Measurements from ENCODE around the gene ENSA. TPM values are rescaled to one million over a fixed set of nuclear protein-coding genes. Genes with fewer than 3 reads are reported as not detected.
"Not testable (repeated sequence)": the region's sequence is repeated elsewhere in the genome, so short reads cannot be mapped to it uniquely, and the experiment has no call there.

The ENSA gene
- total RNA-seq, 4 donors from 2014 or later, result 110 to 212 (median 141) TPM

GRCh38 chr1:150649441-150650075 is 20.1 kb upstream of the ENSA start:
- Histone ChIP-seq H3K4me3 (no peak overlapping the region), H3K36me3 (peaks cover 14 to 64% (median 39%) of the 10 kb centered on the region in 4 donors), H3K27me3 (no peaks in the 10 kb centered on the region), H3K27ac (replicated peaks in 1 of 4) (no peak overlapping the region), H3K4me1 (peaks cover 0 to 16% (median 2%) of the 10 kb centered on the region in 4 donors), H3K9me3 (no peaks in the 10 kb centered on the region)
- DNase-seq (ENCODE audit: extremely low spot score), result no peak
- no peak for TF ChIP-seq POLR2AphosphoS5 (IDR thresholded peaks at IDR 0.05)
- no peak for TF ChIP-seq EP300 (IDR thresholded peaks at IDR 0.05)
- no peak for TF ChIP-seq CTCF (IDR thresholded peaks at IDR 0.05)
- no peak for TF ChIP-seq POLR2A (IDR thresholded peaks at IDR 0.05; ENCODE audit: low read depth)
- intact Hi-C loops (cut with DNase I), result no loop called here
- WGBS, result 98% methylated on average over 5 of the region's 5 CpGs

- DNase-seq (ENCODE audit: extremely low spot score), result no peak
- Histone ChIP-seq H3K4me1 (no peaks in the 10 kb centered on the region), H3K27me3 (no peaks in the 10 kb centered on the region), H3K9me3 (no peaks in the 10 kb centered on the region), H3K4me3 (no peak overlapping the region), H3K36me3 (peaks cover 3 to 22% (median 13%) of the 10 kb centered on the region in 4 donors), H3K27ac (replicated peaks in 1 of 4) (no peak overlapping the region)
- 80% methylated on average over 4 of the region's 4 CpGs for WGBS
- intact Hi-C loops (cut with DNase I), result no loop called here
- TF ChIP-seq CTCF (IDR thresholded peaks at IDR 0.05) (no peak), POLR2AphosphoS5 (IDR thresholded peaks at IDR 0.05) (no peak), POLR2A (IDR thresholded peaks at IDR 0.05; ENCODE audit: low read depth) (no peak), EP300 (IDR thresholded peaks at IDR 0.05) (no peak)
These were observed 12.9 kb upstream of the ENSA start for GRCh38 chr1:150642296-150642695.

- intact Hi-C loops (cut with DNase I); H3K9me3 ChIP-seq; H3K4me1 ChIP-seq; H3K4me3 ChIP-seq; H3K27ac ChIP-seq (replicated peaks in 1 of 4); DNase-seq (ENCODE audit: extremely low spot score); H3K27me3 ChIP-seq: not testable (repeated sequence)
- 87% methylated on average over 9 of the region's 9 CpGs for WGBS
- H3K36me3 ChIP-seq, result peaks cover 0 to 15% (median 4%) of the 10 kb centered on the region in 4 donors
These were observed 11.9 kb upstream of the ENSA start for GRCh38 chr1:150641126-150641815.

- intact Hi-C loops (cut with DNase I); DNase-seq (ENCODE audit: extremely low spot score); H3K36me3 ChIP-seq; H3K9me3 ChIP-seq; H3K4me3 ChIP-seq; H3K27me3 ChIP-seq; H3K27ac ChIP-seq (replicated peaks in 1 of 4); H3K4me1 ChIP-seq: not testable (repeated sequence)
- WGBS, result 95% methylated on average over 6 of the region's 6 CpGs
These were observed 9.0 kb upstream of the ENSA start for GRCh38 chr1:150638430-150638829.

GRCh38 chr1:150634839-150635622 is 5.6 kb upstream of the ENSA start:
- DNase-seq (ENCODE audit: extremely low spot score); H3K9me3 ChIP-seq; intact Hi-C loops (cut with DNase I); H3K27me3 ChIP-seq; H3K36me3 ChIP-seq; H3K27ac ChIP-seq (replicated peaks in 1 of 4); H3K4me3 ChIP-seq: not testable (repeated sequence)
- H3K4me1 ChIP-seq, result peaks cover 7 to 14% (median 9%) of the 10 kb centered on the region in 4 donors
- 72% methylated on average over 7 of the region's 17 CpGs for WGBS

GRCh38 chr1:150628766-150629114 is 672 bp downstream of the ENSA start:
- Histone ChIP-seq H3K4me1 (peaks cover 21 to 32% (median 29%) of the 10 kb centered on the region in 4 donors), H3K27me3 (no peaks in the 10 kb centered on the region), H3K36me3 (peaks cover 35 to 40% (median 39%) of the 10 kb centered on the region in 4 donors), H3K4me3 (peak overlapping the region; percentile 61 to 87 (median 70)), H3K27ac (replicated peaks in 1 of 4) (peak overlapping the region; percentile 94 to 97 (median 96)), H3K9me3 (no peaks in the 10 kb centered on the region)
- TF ChIP-seq POLR2A (IDR thresholded peaks at IDR 0.05; ENCODE audit: low read depth), result no peak
- TF ChIP-seq CTCF (IDR thresholded peaks at IDR 0.05), result no peak
- TF ChIP-seq EP300 (IDR thresholded peaks at IDR 0.05), result no peak
- TF ChIP-seq POLR2AphosphoS5 (IDR thresholded peaks at IDR 0.05), result no peak
- WGBS, result 1% methylated on average over 9 of the region's 9 CpGs
- DNase-seq (ENCODE audit: extremely low spot score), result no peak
- intact Hi-C loops (cut with DNase I), result no loop called here

Data from esophagus muscularis mucosa (tissue), 4 donors.